ENCODE results near the gene ZNF100. TPM values are rescaled to one million over a fixed set of nuclear protein-coding genes. Genes with fewer than 3 reads are reported as not detected.
A peak's percentile ranks its signal among the peaks of the same experiment; 100 is the strongest.

The ZNF100 gene
- total and polyA plus RNA-seq, 9 of the 15 experiments (the other 6 are each of a cell fraction or from before 2014, with no cell fraction given), result 4.5 to 27.2 (median 19.6) TPM

DNA sequence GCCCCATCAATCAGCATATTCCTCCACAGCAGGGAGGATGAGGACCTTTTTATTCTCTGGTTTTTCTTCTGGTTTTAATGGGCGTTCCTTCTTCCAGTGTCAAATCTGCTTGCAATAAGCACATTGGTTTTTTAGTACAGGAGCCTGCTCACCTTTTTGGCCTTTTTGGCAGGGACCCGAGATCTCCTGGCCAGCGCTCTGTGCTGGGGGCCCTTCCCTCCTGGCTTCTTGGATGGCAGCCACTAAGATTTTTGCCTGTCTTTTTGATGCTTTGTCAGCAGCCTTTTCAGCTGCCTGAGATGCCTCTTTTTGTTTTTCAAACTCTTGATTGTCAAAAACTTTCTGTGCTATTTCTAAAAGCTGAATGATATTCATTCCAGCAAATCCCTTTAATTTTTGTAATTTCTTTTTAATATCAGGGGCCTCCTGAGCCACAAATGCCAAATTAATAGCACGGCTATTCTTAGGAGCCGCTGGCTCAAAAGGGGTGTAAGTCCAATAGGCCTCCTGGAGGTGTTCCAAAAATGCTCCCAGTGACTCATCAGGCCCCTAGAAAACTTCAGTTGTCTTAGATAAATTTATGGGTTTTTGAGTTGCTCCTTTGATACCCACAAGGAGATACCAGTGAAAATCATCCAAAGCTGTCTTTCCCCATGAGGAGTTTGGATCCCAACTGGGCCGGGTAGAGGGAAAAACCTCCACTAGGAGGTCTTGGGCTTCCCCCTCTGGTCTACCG is 73.0 kb downstream of the ZNF100 start (continued):
- TF ChIP-seq RBBP5 (IDR thresholded peaks at IDR 0.05; ENCODE audit: borderline replicate concordance, insufficient read depth, low read length, poor library complexity, severe bottlenecking) (peak; percentile 32), ZNF589 (CRISPR knock-in tag; IDR thresholded peaks at IDR 0.05; ENCODE audit: low read depth) (peak; percentile 32; the same call in 1 of the 2 replicates), CEBPG (CRISPR knock-in tag; IDR thresholded peaks at IDR 0.05) (no peak), CEBPG (tag; conservative IDR thresholded peaks at IDR 0.05 in 1 of 2, IDR thresholded peaks at IDR 0.05 in 1 of 2) (no peak), SMARCA4 (IDR thresholded peaks at IDR 0.05) (peak; percentile 62; the same call in 1 of the 2 replicates), TRIM24 (IDR thresholded peaks at IDR 0.05) (peak in 1 of 2 experiments; percentile 10; a peak in 1 of 4 replicates), KLF6 (CRISPR knock-in tag; IDR thresholded peaks at IDR 0.05; ENCODE audit: borderline replicate concordance) (no peak), ATF7 (IDR thresholded peaks at IDR 0.05) (peak; percentile 52), SMARCC2 (IDR thresholded peaks at IDR 0.05; ENCODE audit: low read depth) (0 out of 2 replicates have a peak, but pooled peaks have one; percentile 39), JUND (IDR thresholded peaks at IDR 0.05; ENCODE audit: borderline replicate concordance, low read depth, low read length) (peak; percentile 93), JUND (tag; IDR thresholded peaks at IDR 0.05; ENCODE audit: borderline replicate concordance, low read depth, low read length) (peak; percentile 82; the same call in 2 of the 3 replicates), TARDBP (IDR thresholded peaks at IDR 0.05) (no peak), POLR3A (IDR thresholded peaks at IDR 0.05; ENCODE audit: borderline replicate concordance, extremely low read depth, insufficient read depth, insufficient read length) (no peak), ZNF134 (CRISPR knock-in tag; conservative IDR thresholded peaks at IDR 0.05) (no peak), NEUROD1 (IDR thresholded peaks at IDR 0.05; ENCODE audit: borderline replicate concordance, low read depth, low read length, partially characterized antibody) (no peak), ESRRB (CRISPR knock-in tag; IDR thresholded peaks at IDR 0.05; ENCODE audit: borderline replicate concordance) (no peak), MYNN (IDR thresholded peaks at IDR 0.05) (0 out of 2 replicates have a peak, but pooled peaks have one; percentile 62), MYNN (CRISPR knock-in tag; IDR thresholded peaks at IDR 0.05) (no peak)
- TF ChIP-seq, protein P1, sequence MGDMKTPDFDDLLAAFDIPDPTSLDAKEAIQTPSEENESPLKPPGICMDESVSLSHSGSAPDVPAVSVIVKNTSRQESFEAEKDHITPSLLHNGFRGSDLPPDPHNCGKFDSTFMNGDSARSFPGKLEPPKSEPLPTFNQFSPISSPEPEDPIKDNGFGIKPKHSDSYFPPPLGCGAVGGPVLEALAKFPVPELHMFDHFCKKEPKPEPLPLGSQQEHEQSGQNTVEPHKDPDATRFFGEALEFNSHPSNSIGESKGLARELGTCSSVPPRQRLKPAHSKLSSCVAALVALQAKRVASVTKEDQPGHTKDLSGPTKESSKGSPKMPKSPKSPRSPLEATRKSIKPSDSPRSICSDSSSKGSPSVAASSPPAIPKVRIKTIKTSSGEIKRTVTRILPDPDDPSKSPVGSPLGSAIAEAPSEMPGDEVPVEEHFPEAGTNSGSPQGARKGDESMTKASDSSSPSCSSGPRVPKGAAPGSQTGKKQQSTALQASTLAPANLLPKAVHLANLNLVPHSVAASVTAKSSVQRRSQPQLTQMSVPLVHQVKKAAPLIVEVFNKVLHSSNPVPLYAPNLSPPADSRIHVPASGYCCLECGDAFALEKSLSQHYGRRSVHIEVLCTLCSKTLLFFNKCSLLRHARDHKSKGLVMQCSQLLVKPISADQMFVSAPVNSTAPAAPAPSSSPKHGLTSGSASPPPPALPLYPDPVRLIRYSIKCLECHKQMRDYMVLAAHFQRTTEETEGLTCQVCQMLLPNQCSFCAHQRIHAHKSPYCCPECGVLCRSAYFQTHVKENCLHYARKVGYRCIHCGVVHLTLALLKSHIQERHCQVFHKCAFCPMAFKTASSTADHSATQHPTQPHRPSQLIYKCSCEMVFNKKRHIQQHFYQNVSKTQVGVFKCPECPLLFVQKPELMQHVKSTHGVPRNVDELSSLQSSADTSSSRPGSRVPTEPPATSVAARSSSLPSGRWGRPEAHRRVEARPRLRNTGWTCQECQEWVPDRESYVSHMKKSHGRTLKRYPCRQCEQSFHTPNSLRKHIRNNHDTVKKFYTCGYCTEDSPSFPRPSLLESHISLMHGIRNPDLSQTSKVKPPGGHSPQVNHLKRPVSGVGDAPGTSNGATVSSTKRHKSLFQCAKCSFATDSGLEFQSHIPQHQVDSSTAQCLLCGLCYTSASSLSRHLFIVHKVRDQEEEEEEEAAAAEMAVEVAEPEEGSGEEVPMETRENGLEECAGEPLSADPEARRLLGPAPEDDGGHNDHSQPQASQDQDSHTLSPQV (IDR thresholded peaks at IDR 0.05), result peak; percentile 64; the same call in 1 of the 2 replicates
- TF ChIP-seq, protein P2, sequence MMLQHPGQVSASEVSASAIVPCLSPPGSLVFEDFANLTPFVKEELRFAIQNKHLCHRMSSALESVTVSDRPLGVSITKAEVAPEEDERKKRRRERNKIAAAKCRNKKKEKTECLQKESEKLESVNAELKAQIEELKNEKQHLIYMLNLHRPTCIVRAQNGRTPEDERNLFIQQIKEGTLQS (IDR thresholded peaks at IDR 0.05), result peak; percentile 82
- TF ChIP-seq, protein P2 (CRISPR knock-in tag; conservative IDR thresholded peaks at IDR 0.05), result no peak
- TF ChIP-seq, protein P3, sequence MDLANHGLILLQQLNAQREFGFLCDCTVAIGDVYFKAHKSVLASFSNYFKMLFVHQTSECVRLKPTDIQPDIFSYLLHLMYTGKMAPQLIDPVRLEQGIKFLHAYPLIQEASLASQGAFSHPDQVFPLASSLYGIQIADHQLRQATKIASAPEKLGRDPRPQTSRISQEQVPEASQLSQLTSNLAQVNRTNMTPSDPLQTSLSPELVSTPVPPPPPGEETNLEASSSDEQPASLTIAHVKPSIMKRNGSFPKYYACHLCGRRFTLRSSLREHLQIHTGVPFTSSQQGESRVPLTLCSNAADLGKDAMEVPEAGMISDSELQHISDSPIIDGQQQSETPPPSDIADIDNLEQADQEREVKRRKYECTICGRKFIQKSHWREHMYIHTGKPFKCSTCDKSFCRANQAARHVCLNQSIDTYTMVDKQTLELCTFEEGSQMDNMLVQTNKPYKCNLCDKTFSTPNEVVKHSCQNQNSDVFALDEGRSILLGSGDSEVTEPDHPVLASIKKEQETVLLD (IDR thresholded peaks at IDR 0.05), result no peak

Measured in K562 (cell line).